Smooth muscle cell of the umbilical artery (primary cell): ENCODE results near the gene STEEP1. TPM values are rescaled to one million over a fixed set of nuclear protein-coding genes. Genes with fewer than 3 reads are reported as not detected.

Source experiments
- total RNA-seq: library from RNA; depleted of rRNA; stranded (reverse); fragments of >200 nt; gene quantifications from 2 replicates; pipeline ENCODE4 v1.2.3, GENCODE V29; 2014

STEEP1 gene
- total RNA-seq, result 35.6 and 38.5 TPM in 2 replicates

DNA sequence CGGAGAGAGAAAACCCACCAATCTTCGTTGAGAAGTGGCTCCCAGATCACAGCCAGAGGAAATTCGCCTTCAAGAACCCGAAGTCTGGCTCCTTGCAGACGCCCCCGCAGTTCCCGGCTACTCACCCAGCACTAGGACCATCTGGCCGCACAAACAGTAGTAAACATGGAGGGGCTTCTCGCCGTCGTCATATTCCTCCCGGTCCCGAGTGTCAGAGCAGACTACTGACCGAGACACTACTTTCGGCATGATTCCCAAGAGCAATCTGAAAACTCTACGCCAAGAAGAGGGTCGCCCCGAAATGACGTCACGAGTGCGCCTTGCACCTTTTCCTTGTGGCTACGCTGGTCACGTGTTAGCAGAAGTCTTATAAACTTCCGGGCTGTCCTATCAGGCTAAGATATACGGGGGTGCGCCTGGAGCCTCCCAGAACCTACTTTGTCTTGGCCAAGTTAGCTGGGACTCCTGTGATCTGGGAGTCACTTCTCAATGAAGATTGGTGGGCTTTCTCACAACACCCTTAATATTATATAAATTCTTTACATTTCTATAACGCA is at the start of gene STEEP1:
TSS of gene STEEP1 (minus strand) at position 303 of the 557 bp plus-strand sequence. CDS start at position 249, 54 bp downstream.

GRCh38 chrX:119606280-119607017 is 41.2 kb upstream of the STEEP1 start, which contains the start of gene NKRF:
NKRF (minus strand) TSS chrX:119606424.

GRCh38 chrX:119574394-119575266 is 9.4 kb upstream of the STEEP1 start, which contains the start of gene UBE2A:
UBE2A (plus strand) TSS chrX:119574563; CDS start chrX:119574712, 149 bp downstream.

Other genes starting within 250 kb of the STEEP1 start
- 13.4 and 26.6 TPM in 2 replicates for gene SLC25A43, start 166.1 kb downstream of the STEEP1 start, total RNA-seq
- 86.1 and 137 TPM in 2 replicates for gene SLC25A5, start 97.0 kb downstream of the STEEP1 start, total RNA-seq
- gene UBE2A, start 9.2 kb upstream of the STEEP1 start, total RNA-seq, result 32.1 and 39.5 TPM in 2 replicates
- gene NKRF, start 41.0 kb upstream of the STEEP1 start, total RNA-seq, result 4.8 and 10.6 TPM in 2 replicates
- 42.5 and 63.6 TPM in 2 replicates for gene SEPTIN6, start 127.8 kb upstream of the STEEP1 start, total RNA-seq
- 0.09 and 0.89 TPM in 2 replicates for gene SOWAHD, start 193.2 kb upstream of the STEEP1 start, total RNA-seq
- gene RPL39, start 226.2 kb upstream of the STEEP1 start, total RNA-seq, result 2,510 and 8,365 TPM in 2 replicates